Measurements from ENCODE around the gene MACROD2.

MACROD2 gene

DNA sequence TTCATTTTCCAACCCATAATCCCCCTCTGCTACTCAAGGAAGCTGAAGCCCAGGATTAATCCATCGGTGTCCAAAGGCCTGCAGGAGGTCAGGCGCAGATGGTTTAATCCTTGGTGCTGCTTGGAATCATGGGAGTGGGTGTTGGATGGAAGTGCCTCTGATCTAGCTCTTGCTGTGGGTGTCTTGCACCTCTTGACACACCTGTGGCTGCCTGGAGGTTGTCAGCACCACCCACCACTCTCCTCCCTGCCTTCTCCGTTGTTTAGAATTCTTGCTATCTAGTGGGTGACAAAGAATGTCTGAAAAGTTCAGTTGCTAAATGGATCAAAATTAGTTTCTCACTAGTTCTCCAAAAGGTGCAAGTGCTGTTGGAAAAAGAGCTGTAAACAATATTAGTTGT is 1416.5 kb downstream of the MACROD2 start:
- no peak for TF ChIP-seq CSRNP3 (CRISPR knock-in tag; IDR thresholded peaks at IDR 0.05)
- TF ChIP-seq ZNF70 (CRISPR knock-in tag; IDR thresholded peaks at IDR 0.05): no peak
- no peak for TF ChIP-seq CREB5 (CRISPR knock-in tag; IDR thresholded peaks at IDR 0.05; ENCODE audit: low read depth)
- no peak for TF ChIP-seq ISL1 (CRISPR knock-in tag; IDR thresholded peaks at IDR 0.05)
- TF ChIP-seq SNAI2 (CRISPR knock-in tag; IDR thresholded peaks at IDR 0.05): no peak
- TF ChIP-seq, protein P1, sequence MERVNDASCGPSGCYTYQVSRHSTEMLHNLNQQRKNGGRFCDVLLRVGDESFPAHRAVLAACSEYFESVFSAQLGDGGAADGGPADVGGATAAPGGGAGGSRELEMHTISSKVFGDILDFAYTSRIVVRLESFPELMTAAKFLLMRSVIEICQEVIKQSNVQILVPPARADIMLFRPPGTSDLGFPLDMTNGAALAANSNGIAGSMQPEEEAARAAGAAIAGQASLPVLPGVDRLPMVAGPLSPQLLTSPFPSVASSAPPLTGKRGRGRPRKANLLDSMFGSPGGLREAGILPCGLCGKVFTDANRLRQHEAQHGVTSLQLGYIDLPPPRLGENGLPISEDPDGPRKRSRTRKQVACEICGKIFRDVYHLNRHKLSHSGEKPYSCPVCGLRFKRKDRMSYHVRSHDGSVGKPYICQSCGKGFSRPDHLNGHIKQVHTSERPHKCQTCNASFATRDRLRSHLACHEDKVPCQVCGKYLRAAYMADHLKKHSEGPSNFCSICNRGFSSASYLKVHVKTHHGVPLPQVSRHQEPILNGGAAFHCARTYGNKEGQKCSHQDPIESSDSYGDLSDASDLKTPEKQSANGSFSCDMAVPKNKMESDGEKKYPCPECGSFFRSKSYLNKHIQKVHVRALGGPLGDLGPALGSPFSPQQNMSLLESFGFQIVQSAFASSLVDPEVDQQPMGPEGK (CRISPR knock-in tag; IDR thresholded peaks at IDR 0.05; ENCODE audit: borderline replicate concordance): no peak
- no peak for TF ChIP-seq OSR1 (CRISPR knock-in tag; IDR thresholded peaks at IDR 0.05)
- TF ChIP-seq CSDC2 (CRISPR knock-in tag; IDR thresholded peaks at IDR 0.05): no peak
- TF ChIP-seq PPARA (CRISPR knock-in tag; IDR thresholded peaks at IDR 0.05; ENCODE audit: borderline replicate concordance): no peak
- TF ChIP-seq ZC3H10 (CRISPR knock-in tag; IDR thresholded peaks at IDR 0.05): no peak
- no peak for TF ChIP-seq ZFP3 (CRISPR knock-in tag; IDR thresholded peaks at IDR 0.05)
- TF ChIP-seq TCF4 (CRISPR knock-in tag; IDR thresholded peaks at IDR 0.05; ENCODE audit: borderline replicate concordance): no peak
- no peak for TF ChIP-seq ZNF8 (CRISPR knock-in tag; IDR thresholded peaks at IDR 0.05)
- TF ChIP-seq BACH2 (CRISPR knock-in tag; IDR thresholded peaks at IDR 0.05; ENCODE audit: borderline replicate concordance): no peak
- no peak for ATAC-seq

- TF ChIP-seq PPARA (CRISPR knock-in tag; IDR thresholded peaks at IDR 0.05; ENCODE audit: borderline replicate concordance) (no peak), TOX (CRISPR knock-in tag; IDR thresholded peaks at IDR 0.05; ENCODE audit: borderline replicate concordance) (no peak), ZFP30 (CRISPR knock-in tag; IDR thresholded peaks at IDR 0.05) (no peak), ZC3H10 (CRISPR knock-in tag; IDR thresholded peaks at IDR 0.05) (no peak), TSHZ2 (CRISPR knock-in tag; IDR thresholded peaks at IDR 0.05) (no peak), ESRRG (CRISPR knock-in tag; IDR thresholded peaks at IDR 0.05) (no peak), GLIS3 (CRISPR knock-in tag; IDR thresholded peaks at IDR 0.05) (no peak), ZNF70 (CRISPR knock-in tag; IDR thresholded peaks at IDR 0.05) (no peak), BACH2 (CRISPR knock-in tag; IDR thresholded peaks at IDR 0.05; ENCODE audit: borderline replicate concordance) (no peak), ZFP3 (CRISPR knock-in tag; IDR thresholded peaks at IDR 0.05) (no peak), ZNF565 (CRISPR knock-in tag; conservative IDR thresholded peaks at IDR 0.05; ENCODE audit: low read depth) (no peak), ISL1 (CRISPR knock-in tag; IDR thresholded peaks at IDR 0.05) (no peak)
- ATAC-seq: no peak
Measured at GRCh38 chr20:15415908-15416307, 1420.6 kb downstream of the MACROD2 start.

DNA sequence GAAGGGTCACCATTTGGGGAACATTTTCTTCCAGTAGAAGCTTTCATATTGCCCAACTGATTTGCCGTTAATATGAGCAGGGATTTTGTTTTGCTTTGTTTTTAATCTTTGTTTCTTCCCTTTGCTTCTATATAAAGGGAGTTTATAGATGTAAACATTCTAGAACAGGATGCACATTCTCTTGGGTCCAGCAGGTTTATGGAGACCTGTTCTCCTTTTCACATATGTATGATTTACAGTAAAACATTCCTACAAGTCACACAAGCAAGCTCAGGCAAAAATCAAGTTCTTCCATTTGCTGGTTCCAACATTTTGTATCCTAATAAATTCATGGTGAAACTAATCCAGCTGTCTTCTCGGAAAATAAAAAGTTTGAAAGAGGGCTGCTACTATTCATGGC is 1424.5 kb downstream of the MACROD2 start:
- TF ChIP-seq TSHZ2 (CRISPR knock-in tag; IDR thresholded peaks at IDR 0.05) (no peak), SNAI2 (CRISPR knock-in tag; IDR thresholded peaks at IDR 0.05) (no peak)
- no peak for ATAC-seq
